LNCaP clone FGC (cell line): ENCODE results near the gene PDE2A.

Experiments used
- DNase-seq: peaks from one replicate; pipeline ENCODE4 v3.0.0-alpha.2; 2011; ENCODE audit warnings: low read depth
- H3K4me3 ChIP-seq: 2 replicates; pipeline ENCODE4 v1.5.1; 2011; ENCODE audit warnings: mild to moderate bottlenecking, low read depth, low read length, control low read depth
- TF ChIP-seq, protein P1 (sequence below): IDR thresholded peaks from 2 replicates; pipeline ENCODE4 v1.5.1; 2012; ENCODE audit warnings: mild to moderate bottlenecking; ENCODE audit not compliant: control insufficient read depth, insufficient read depth; ENCODE audit errors: extremely low read depth

Gene PDE2A

GRCh38 chr11:72634472-72635095 is 39.6 kb downstream of the PDE2A start:
- TF ChIP-seq, protein P1, sequence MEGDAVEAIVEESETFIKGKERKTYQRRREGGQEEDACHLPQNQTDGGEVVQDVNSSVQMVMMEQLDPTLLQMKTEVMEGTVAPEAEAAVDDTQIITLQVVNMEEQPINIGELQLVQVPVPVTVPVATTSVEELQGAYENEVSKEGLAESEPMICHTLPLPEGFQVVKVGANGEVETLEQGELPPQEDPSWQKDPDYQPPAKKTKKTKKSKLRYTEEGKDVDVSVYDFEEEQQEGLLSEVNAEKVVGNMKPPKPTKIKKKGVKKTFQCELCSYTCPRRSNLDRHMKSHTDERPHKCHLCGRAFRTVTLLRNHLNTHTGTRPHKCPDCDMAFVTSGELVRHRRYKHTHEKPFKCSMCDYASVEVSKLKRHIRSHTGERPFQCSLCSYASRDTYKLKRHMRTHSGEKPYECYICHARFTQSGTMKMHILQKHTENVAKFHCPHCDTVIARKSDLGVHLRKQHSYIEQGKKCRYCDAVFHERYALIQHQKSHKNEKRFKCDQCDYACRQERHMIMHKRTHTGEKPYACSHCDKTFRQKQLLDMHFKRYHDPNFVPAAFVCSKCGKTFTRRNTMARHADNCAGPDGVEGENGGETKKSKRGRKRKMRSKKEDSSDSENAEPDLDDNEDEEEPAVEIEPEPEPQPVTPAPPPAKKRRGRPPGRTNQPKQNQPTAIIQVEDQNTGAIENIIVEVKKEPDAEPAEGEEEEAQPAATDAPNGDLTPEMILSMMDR = no peak
- DNase-seq = no peak
- H3K4me3 ChIP-seq = no peak overlapping the region

- no peak for DNase-seq
- TF ChIP-seq, protein P1 = no peak
These were observed 40.2 kb downstream of the PDE2A start for GRCh38 chr11:72634016-72634415.

GRCh38 chr11:72633068-72633467 is 41.2 kb downstream of the PDE2A start:
- TF ChIP-seq, protein P1 = no peak
- no peak for DNase-seq
- H3K4me3 ChIP-seq = no peak overlapping the region

More at GRCh38 chr11:72634016-72634415, 40.2 kb downstream of the PDE2A start:
- H3K4me3 ChIP-seq = no peak overlapping the region

- DNase-seq = no peak
- no peak overlapping the region for H3K4me3 ChIP-seq
- TF ChIP-seq, protein P1 = no peak
These were observed 42.2 kb downstream of the PDE2A start for GRCh38 chr11:72631806-72632731.

DNA sequence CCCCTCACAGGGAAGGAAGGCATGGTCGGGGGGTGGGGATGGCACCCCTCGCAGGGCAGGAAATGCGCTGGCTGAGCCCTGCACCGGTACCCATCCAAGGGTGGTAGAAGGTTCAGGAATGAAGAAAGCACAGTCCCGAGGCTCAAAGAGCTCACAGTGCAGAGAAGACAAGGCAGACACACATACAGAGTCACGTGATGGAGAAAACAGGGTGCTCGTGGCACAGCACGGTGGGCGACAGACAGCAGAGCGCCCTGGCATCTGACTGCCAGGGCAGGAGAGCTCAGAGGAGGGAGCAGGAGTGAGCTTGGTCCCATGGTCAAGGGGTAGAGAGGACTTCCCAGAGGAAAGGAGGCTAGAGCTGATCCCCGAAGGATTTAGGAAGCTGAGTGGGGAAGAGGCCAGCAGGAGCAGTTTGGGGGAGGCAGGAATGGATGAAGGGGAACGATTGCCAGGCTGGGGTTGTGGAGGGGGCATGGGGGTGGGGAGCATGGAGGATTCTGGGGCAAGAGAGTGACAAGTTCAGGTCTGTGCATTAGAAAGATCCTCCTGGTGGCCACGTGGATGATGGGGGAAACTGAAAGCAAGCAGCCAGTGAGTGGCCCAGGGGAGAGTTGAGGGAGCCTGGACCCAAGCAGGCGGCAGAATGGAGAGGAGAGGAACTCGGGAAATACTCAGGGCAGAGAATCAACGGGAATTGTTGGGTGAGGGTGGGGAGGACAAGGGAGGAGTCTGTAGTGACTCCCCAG is 43.9 kb downstream of the PDE2A start:
- H3K4me3 ChIP-seq = no peak overlapping the region
- TF ChIP-seq, protein P1 = no peak
- DNase-seq = no peak

- H3K4me3 ChIP-seq = no peak overlapping the region
- TF ChIP-seq, protein P1 = no peak
- DNase-seq = no peak
These were observed 45.0 kb downstream of the PDE2A start for GRCh38 chr11:72629266-72629665.
